Panc1 (cell line): ENCODE data around the gene SH3D21. TPM values are rescaled to one million over a fixed set of nuclear protein-coding genes. Genes with fewer than 3 reads are reported as not detected.

Source experiments
- ATAC-seq: fragments of 200-7000 bp; cut with Tn5 transposase; 2 replicates; pipeline ENCODE4 v1.9.1; 2020; ENCODE audit warnings: mild to moderate bottlenecking, moderate library complexity
- BruUV-seq: library from RNA; stranded (reverse); fragments of 400-500 nt; replicated peaks from 2 replicates; lab custom pipeline; 2021; lab: Mats Ljungman, UMichigan
- CTCF ChIA-PET: fragments of 300-600 bp; sonication (Branson Sonifier 250); formaldehyde crosslinking; loops from one replicate; lab custom pipeline; 2022; ENCODE audit warnings: antibody characterized with exemption; lab: Charles Lee
- POLR2A ChIA-PET: fragments of 300-600 bp; sonication (Branson Sonifier 250); formaldehyde crosslinking; loops from one replicate; lab custom pipeline; 2022; ENCODE audit warnings: antibody characterized with exemption; lab: Charles Lee
- DNase-seq: peaks from one replicate; pipeline ENCODE4 v3.0.0-alpha.2; 2010; ENCODE audit warnings: low read depth, low spot score
- H3K27ac ChIP-seq: 2 replicates; pipeline ENCODE4 v1.5.1; 2011; ENCODE audit warnings: mild to moderate bottlenecking, low read length, inconsistent platforms
- H3K27me3 ChIP-seq: fragments of 200-500 bp; sonication (Bioruptor generic); 2 replicates; pipeline ENCODE4 v1.6.0; 2014; ENCODE audit warnings: low read length, inconsistent platforms; ENCODE audit not compliant: control insufficient read depth, insufficient read depth
- H3K36me3 ChIP-seq: fragments of 200-500 bp; sonication (Bioruptor generic); 2 replicates; pipeline ENCODE4 v1.5.1; 2014; ENCODE audit warnings: inconsistent platforms, mild to moderate bottlenecking, low read length, moderate library complexity; ENCODE audit not compliant: control insufficient read depth, insufficient read depth
- H3K4me1 ChIP-seq: 2 replicates; pipeline ENCODE4 v1.5.1; 2011; ENCODE audit warnings: inconsistent platforms, mild to moderate bottlenecking, low read length, moderate library complexity; ENCODE audit not compliant: control insufficient read depth, insufficient read depth
- H3K4me3 ChIP-seq, 2 experiments: 2 replicates each; pipeline ENCODE4 v1.5.1; 2011 to 2012; ENCODE audit warnings: low read depth in 2 of 2, low read length in 2 of 2, mild to moderate bottlenecking in 2 of 2, inconsistent platforms in 1 of 2, moderate library complexity in 1 of 2
- H3K9me3 ChIP-seq: fragments of 200-500 bp; sonication (Bioruptor generic); 2 replicates; pipeline ENCODE4 v1.5.1; 2014; ENCODE audit warnings: low read depth, mild to moderate bottlenecking, inconsistent platforms, low read length, moderate library complexity; ENCODE audit not compliant: control insufficient read depth, insufficient read depth
- CTCF ChIP-seq: fragments of 450-650 bp; IDR thresholded peaks from 2 replicates; pipeline ENCODE4 v1.5.1; 2017; ENCODE audit warnings: mild to moderate bottlenecking
- POLR2AphosphoS5 ChIP-seq: IDR thresholded peaks from 2 replicates; pipeline ENCODE4 v1.6.1; 2012; ENCODE audit warnings: mild to moderate bottlenecking, low read depth, low read length, moderate library complexity
- REST ChIP-seq, 2 experiments: IDR thresholded peaks; 2 replicates each; pipeline ENCODE4 v1.6.1; 2011 to 2012; ENCODE audit warnings: low read depth in 2 of 2, control low read depth in 1 of 2, low read length in 1 of 2, mild to moderate bottlenecking in 1 of 2, moderate library complexity in 1 of 2; ENCODE audit not compliant: insufficient read depth in 1 of 2
- SIN3A ChIP-seq: IDR thresholded peaks from 2 replicates; pipeline ENCODE4 v1.6.1; 2012; ENCODE audit warnings: low read depth, mild to moderate bottlenecking, low read length, moderate library complexity, borderline replicate concordance; ENCODE audit not compliant: insufficient read depth
- TCF7L2 ChIP-seq: IDR thresholded peaks from 2 replicates; pipeline ENCODE4 v1.6.1; 2011; ENCODE audit warnings: mild to moderate bottlenecking, low read depth, low read length, inconsistent platforms
- in situ Hi-C: cut with HindIII; loops from 2 replicates; pipeline ENCODE4 v1.10.0; 2016; ENCODE audit warnings: low sequenced_read_pairs, low pct_unique_long_range_greater_than_20kb
- intact Hi-C: fragments of 100-400 bp; cut with micrococcal nuclease; formaldehyde crosslinking; loops from one replicate; pipeline ENCODE4 v1.10.0; 2022; ENCODE audit not compliant: unreplicated experiment
- total RNA-seq: library from RNA; stranded (reverse); gene quantifications from one replicate; pipeline ENCODE4 v1.2.1, GENCODE V29; 2021; ENCODE audit not compliant: unreplicated experiment

Gene SH3D21
- total RNA-seq, 1 experiment from 2014 or later: 18.9 TPM

GRCh38 chr1:36273024-36273423 lies 33.1 kb upstream of the SH3D21 start:
- DNase-seq (no peak), ATAC-seq (no peak)
- Histone ChIP-seq H3K27ac (no peak overlapping the region), H3K4me1 (no peaks in the 10 kb centered on the region), H3K4me3 (no peak overlapping the region), H3K9me3 (no peaks in the 10 kb centered on the region), H3K27me3 (no peaks in the 10 kb centered on the region), H3K36me3 (peaks cover 5% of the 10 kb centered on the region; the same call in 1 of the 2 replicates)
- intact Hi-C loops: no loop called here
- in situ Hi-C loops: no loop called here
- POLR2A ChIA-PET: no interaction called here
- TSS peak; percentile 57 for BruUV-seq
- TF ChIP-seq REST (IDR thresholded peaks at IDR 0.05; ENCODE audit: insufficient read depth in 1 of 2, low read depth in 2 of 2, low read length in 1 of 2) (no peak), POLR2AphosphoS5 (no peak), CTCF (no peak), SIN3A (no peak), TCF7L2 (no peak)
- CTCF ChIA-PET: interaction anchor here (0.7 kb wide), 1 partner anchor 13 kb away, joined by 4 read pairs; no protein-coding TSS in a partner anchor

- Histone ChIP-seq H3K27ac (no peak overlapping the region), H3K4me1 (no peaks in the 10 kb centered on the region), H3K36me3 (peaks cover 5% of the 10 kb centered on the region; the same call in 1 of the 2 replicates), H3K4me3 (no peak overlapping the region), H3K27me3 (no peaks in the 10 kb centered on the region), H3K9me3 (no peaks in the 10 kb centered on the region)
- POLR2A ChIA-PET: interaction anchor here (0.6 kb wide), 2 partner anchors 14 to 47 kb away, joined by 3 to 19 read pairs; no protein-coding TSS in a partner anchor
- ATAC-seq (no peak), DNase-seq (no peak)
- CTCF ChIA-PET: no interaction called here
- intact Hi-C loops (no loop called here), in situ Hi-C loops (no loop called here)
- TSS peak; percentile 52 for BruUV-seq
- TF ChIP-seq REST (IDR thresholded peaks at IDR 0.05; ENCODE audit: insufficient read depth in 1 of 2, low read depth in 2 of 2, low read length in 1 of 2) (no peak), SIN3A (no peak), POLR2AphosphoS5 (no peak)
Measured at GRCh38 chr1:36274201-36274600, 32.0 kb upstream of the SH3D21 start.
